ENCODE data around the gene PHACTR3.

DNA sequence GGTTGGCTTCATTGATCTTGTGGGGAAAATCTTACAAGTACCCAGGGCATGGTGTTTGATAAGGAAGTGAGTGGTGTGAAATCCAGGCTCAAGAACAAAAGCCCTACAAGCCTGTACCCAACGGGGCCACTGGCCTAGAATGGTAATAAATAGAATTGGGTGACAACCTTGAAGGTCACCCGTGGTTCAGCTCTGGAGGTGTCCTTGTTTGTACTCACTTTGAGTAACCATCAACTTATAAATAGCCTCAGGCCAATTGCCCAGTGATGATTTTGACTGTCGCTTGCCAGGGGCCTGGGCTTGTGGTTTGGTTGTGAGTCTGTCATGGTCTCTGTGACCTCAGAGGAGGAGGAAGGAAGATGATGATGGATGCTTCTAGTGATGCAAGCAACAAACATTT is 87.8 kb downstream of the PHACTR3 start:
- TF ChIP-seq POLR2A (IDR thresholded peaks at IDR 0.05), result no peak
- TF ChIP-seq, protein P1, sequence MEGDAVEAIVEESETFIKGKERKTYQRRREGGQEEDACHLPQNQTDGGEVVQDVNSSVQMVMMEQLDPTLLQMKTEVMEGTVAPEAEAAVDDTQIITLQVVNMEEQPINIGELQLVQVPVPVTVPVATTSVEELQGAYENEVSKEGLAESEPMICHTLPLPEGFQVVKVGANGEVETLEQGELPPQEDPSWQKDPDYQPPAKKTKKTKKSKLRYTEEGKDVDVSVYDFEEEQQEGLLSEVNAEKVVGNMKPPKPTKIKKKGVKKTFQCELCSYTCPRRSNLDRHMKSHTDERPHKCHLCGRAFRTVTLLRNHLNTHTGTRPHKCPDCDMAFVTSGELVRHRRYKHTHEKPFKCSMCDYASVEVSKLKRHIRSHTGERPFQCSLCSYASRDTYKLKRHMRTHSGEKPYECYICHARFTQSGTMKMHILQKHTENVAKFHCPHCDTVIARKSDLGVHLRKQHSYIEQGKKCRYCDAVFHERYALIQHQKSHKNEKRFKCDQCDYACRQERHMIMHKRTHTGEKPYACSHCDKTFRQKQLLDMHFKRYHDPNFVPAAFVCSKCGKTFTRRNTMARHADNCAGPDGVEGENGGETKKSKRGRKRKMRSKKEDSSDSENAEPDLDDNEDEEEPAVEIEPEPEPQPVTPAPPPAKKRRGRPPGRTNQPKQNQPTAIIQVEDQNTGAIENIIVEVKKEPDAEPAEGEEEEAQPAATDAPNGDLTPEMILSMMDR (IDR thresholded peaks at IDR 0.05), result no peak
